HEK293T (cell line): ENCODE measurements around the gene ZNF536.
"Not testable (repeated sequence)": the region's sequence is repeated elsewhere in the genome, so short reads cannot be mapped to it uniquely, and the experiment has no call there.

Experiments
- CTCF ChIA-PET: fragments of 350-600 bp; formaldehyde crosslinking; extraction: SDS; loops from one replicate; lab custom pipeline; 2021; ENCODE audit warnings: antibody characterized with exemption, inconsistent platforms; lab: Yijun Ruan, JAX
- POLR2A ChIA-PET: fragments of 350-600 bp; formaldehyde crosslinking; extraction: SDS; loops from one replicate; lab custom pipeline; 2020; ENCODE audit warnings: antibody characterized with exemption, inconsistent platforms; lab: Yijun Ruan, JAX
- DNase-seq: peaks from one replicate; pipeline ENCODE4 v3.0.0; 2012; ENCODE audit warnings: mixed read lengths; ENCODE audit errors: extremely low spot score
- ARNT ChIP-seq: fragments of 450-650 bp; IDR thresholded peaks from 2 replicates; pipeline ENCODE4 v1.6.1; 2017; ENCODE audit warnings: mild to moderate bottlenecking
- BHLHE40 ChIP-seq: fragments of 450-650 bp; IDR thresholded peaks from 2 replicates; pipeline ENCODE4 v1.6.1; 2016; ENCODE audit warnings: mild to moderate bottlenecking, moderate library complexity, borderline replicate concordance
- CTBP1 ChIP-seq: fragments of 450-650 bp; IDR thresholded peaks from 2 replicates; pipeline ENCODE4 v1.6.1; 2016; ENCODE audit warnings: borderline replicate concordance
- ELF4 ChIP-seq: fragments of 450-650 bp; IDR thresholded peaks from 2 replicates; pipeline ENCODE4 v1.6.1; 2017; ENCODE audit warnings: antibody characterized with exemption
- FOXA1 ChIP-seq: fragments of 450-650 bp; IDR thresholded peaks from 2 replicates; pipeline ENCODE4 v1.6.1; 2016; ENCODE audit warnings: mild to moderate bottlenecking
- FOXK2 ChIP-seq: fragments of 450-650 bp; IDR thresholded peaks from 2 replicates; pipeline ENCODE4 v1.6.1; 2016; ENCODE audit warnings: mild to moderate bottlenecking
- FOXM1 ChIP-seq: fragments of 450-650 bp; IDR thresholded peaks from 2 replicates; pipeline ENCODE4 v1.6.1; 2017; ENCODE audit warnings: mild to moderate bottlenecking, borderline replicate concordance
- HDGF ChIP-seq: fragments of 450-650 bp; IDR thresholded peaks from 2 replicates; pipeline ENCODE4 v1.6.1; 2017; ENCODE audit warnings: antibody characterized with exemption, borderline replicate concordance
- L3MBTL2 ChIP-seq: fragments of 450-650 bp; conservative IDR thresholded peaks from 2 replicates; pipeline ENCODE4 v1.6.1; 2016; ENCODE audit warnings: mild to moderate bottlenecking
- LEF1 ChIP-seq: fragments of 450-650 bp; IDR thresholded peaks from 2 replicates; pipeline ENCODE4 v1.6.1; 2017; ENCODE audit warnings: mild to moderate bottlenecking, borderline replicate concordance
- NFRKB ChIP-seq: fragments of 450-650 bp; IDR thresholded peaks from 2 replicates; pipeline ENCODE4 v1.6.1; 2016; ENCODE audit warnings: mild to moderate bottlenecking, moderate library complexity
- SP1 ChIP-seq: fragments of 450-650 bp; IDR thresholded peaks from 2 replicates; pipeline ENCODE4 v1.6.1; 2017
- SUZ12 ChIP-seq: fragments of 450-650 bp; IDR thresholded peaks from 2 replicates; pipeline ENCODE4 v1.6.1; 2016; ENCODE audit warnings: mild to moderate bottlenecking
- TARDBP ChIP-seq: fragments of 450-650 bp; IDR thresholded peaks from 2 replicates; pipeline ENCODE4 v1.6.1; 2016
- ZNF384 ChIP-seq: fragments of 450-650 bp; IDR thresholded peaks from 2 replicates; pipeline ENCODE4 v1.6.1; 2016
- TF ChIP-seq, protein P1 (sequence below): fragments of 450-650 bp; IDR thresholded peaks from 2 replicates; pipeline ENCODE4 v1.6.1; 2016

ZNF536 gene

DNA sequence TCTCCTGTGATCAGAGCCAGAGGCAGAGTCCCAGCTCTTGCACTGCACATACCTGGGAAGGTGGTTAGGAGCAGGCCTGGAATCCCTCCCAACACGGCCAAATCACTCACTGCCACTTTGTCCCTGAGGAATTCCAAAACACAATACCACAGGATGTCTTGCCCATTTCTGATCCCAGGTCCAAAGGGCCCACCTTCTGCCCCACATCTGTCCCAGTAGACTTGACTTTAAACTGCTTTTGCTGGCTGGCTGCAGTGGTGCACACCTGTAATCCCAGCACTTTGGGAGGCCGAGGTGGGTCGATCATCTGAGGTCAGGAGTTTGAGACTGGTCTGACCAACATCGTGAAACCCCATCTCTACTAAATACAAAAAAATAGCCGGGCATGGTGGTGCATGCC, 18.9 kb downstream of the ZNF536 start:
- TF ChIP-seq, protein P1, sequence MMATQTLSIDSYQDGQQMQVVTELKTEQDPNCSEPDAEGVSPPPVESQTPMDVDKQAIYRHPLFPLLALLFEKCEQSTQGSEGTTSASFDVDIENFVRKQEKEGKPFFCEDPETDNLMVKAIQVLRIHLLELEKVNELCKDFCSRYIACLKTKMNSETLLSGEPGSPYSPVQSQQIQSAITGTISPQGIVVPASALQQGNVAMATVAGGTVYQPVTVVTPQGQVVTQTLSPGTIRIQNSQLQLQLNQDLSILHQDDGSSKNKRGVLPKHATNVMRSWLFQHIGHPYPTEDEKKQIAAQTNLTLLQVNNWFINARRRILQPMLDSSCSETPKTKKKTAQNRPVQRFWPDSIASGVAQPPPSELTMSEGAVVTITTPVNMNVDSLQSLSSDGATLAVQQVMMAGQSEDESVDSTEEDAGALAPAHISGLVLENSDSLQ = no peak
- TF ChIP-seq SP1 (no peak), CTBP1 (no peak), FOXM1 (no peak), SUZ12 (no peak), L3MBTL2 (no peak)

DNA sequence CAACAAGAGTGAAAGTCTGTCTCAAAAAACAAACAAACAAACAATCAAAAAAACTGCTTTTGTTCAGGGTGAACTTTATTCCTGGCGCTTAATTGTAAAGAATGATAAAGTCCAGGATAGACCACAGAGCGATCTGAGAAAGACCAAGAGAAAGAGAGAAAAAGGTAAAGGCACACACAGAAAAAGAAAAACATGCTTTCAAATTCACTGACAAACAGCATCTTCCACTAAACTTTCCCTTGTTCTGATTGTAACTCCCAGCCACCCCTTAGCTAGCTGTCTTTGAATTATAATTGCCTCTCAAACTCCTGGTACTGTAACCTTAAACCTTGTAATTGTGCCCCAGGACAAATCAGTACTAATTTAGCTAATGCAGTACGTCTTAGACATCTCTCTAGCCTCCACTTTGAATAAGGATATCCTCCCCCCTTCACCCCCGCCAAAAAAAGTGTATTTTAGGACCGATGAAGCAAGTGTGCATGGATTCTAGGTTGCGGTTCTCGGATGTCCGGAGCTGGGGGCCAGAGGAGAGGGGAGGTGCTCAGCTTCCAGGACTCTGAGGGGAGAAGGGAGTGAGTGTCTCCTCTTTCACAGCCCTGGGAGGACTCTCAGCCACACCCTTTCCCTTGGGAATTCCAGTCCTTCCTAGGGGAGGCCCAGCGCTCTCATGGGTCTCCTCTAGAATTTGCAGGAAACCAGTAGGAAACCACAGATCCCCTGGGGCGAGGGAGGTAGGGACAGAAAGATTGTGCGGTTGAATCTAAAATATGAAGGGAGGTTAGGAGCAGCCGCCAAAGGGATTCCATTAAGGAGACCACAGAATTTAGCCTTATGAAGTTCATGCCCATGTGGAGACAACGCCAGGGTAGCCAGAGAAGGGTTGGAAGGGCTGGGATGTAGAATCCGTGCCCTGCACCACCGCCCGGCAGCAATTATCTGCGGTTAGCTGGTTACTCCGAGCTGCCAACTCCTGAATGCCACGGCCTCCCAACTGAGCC, 19.7 kb downstream of the ZNF536 start:
- ChIA-PET POLR2A (no interaction called here), CTCF (interaction anchor here (1.0 kb wide), 1 partner anchor 275 kb away, joined by 3 read pairs; no protein-coding TSS in a partner anchor)
- DNase-seq = peak; percentile 31
- no peak for TF ChIP-seq SP1
- no peak for TF ChIP-seq BHLHE40
- no peak for TF ChIP-seq L3MBTL2
- no peak for TF ChIP-seq HDGF
- no peak for TF ChIP-seq FOXA1
- no peak for TF ChIP-seq FOXK2
- TF ChIP-seq LEF1 = no peak
- no peak for TF ChIP-seq SUZ12
- no peak for TF ChIP-seq ELF4
- TF ChIP-seq TARDBP = no peak
- TF ChIP-seq ARNT = no peak
- TF ChIP-seq CTBP1 = no peak

More for the DNA sequence above, 18.9 kb downstream of the ZNF536 start:
- DNase-seq = no peak
- ChIA-PET POLR2A (no interaction called here), CTCF (no interaction called here)

DNA sequence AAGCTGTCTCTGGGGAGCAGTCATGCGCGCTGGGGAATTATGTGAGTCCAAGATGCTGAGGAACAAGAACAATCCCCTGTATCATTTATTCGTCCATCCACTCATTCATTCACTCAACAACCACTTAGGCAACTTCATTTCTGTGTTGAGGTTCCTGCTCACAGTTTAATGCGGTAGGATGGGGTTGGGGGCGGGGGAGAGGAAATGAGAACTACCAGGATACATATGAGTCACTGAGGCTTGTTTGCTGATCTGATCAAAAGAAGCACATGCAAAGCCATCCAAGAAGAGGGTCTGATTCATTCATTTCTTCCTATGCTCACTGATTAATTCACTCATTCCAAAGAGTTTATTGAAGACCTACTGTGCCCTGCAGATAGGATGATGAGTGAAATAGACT, 20.9 kb downstream of the ZNF536 start:
- TF ChIP-seq L3MBTL2 (no peak), BHLHE40 (no peak)
- DNase-seq = no peak
- CTCF ChIA-PET = no interaction called here
- POLR2A ChIA-PET = no interaction called here

DNA sequence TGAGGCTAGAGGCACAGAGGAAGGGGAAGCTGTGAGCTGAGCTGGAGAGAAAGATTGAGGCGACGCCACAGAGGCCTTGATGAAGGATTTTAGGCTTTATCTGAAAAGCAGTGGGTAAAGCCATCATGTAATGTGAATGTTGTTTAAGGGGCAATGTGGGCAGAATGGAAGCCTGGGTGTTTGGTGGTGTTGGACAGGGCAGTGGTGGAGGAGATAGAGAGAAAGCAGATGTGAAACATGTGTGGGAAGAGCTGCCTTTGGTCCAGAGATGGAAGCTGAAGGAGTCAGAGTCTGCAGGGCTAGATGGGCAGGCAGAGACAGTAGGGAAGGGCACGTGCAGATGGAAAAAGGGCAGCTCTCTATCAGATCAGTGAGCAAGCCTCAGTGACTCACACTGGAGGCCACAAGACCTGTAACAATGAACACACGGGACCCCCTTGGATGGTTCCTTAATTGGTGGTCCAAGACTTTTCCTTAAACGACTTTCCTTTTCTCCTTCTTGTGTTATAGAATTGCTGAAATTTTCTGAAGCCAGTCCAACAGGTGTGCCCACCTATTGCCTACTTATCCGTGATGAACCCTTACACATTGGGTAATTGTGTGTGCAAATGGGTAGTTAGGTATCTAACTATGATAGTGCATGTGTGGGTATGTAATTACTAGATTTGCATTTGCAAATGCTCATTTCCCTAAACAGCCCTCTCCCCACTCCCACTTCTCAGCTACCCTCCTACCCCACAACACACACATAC, 21.7 kb downstream of the ZNF536 start:
- CTCF ChIA-PET = no interaction called here
- POLR2A ChIA-PET = no interaction called here
- no peak for DNase-seq
- TF ChIP-seq SUZ12 (no peak), HDGF (no peak), ZNF384 (no peak), FOXM1 (no peak), NFRKB (no peak), L3MBTL2 (no peak), ARNT (no peak)

DNA sequence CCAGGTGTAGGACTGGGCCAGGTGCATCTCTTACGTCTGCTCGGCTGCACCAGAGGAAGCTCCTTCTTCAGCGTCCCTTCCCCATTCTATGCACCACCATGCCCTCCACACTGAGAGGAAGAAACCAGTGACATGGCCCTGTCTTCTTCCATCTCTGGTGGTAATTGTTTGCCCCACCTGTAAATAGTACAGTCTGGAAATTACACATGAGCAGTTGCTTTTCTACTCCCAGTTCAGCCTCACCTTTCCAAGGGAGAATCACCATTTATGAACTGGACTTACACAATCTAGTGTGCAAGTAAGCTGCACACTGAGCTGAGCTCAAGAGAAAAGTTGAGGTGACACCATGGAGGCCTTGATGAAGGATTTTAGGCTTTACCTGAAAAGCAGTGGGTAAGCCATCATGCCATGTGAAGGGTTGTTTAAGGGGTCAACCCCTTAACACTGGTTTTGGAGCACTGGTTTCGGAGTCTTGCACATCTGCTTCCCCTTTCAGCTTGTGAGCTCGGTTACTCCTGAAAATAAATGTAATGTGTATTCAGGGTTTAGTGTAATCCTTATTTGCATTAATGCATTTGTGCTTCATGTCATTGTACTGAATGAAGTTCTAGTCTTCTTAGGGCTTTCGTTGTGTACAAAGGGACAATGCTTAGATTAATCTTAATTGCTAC, 22.4 kb downstream of the ZNF536 start:
- TF ChIP-seq CTBP1 (no peak), TARDBP (no peak), FOXM1 (no peak), ZNF384 (no peak), HDGF (no peak), LEF1 (no peak), SUZ12 (no peak), BHLHE40 (no peak), ELF4 (no peak), L3MBTL2 (no peak), FOXK2 (no peak), FOXA1 (no peak)
- ChIA-PET POLR2A (no interaction called here), CTCF (no interaction called here)
- DNase-seq = no peak

DNA sequence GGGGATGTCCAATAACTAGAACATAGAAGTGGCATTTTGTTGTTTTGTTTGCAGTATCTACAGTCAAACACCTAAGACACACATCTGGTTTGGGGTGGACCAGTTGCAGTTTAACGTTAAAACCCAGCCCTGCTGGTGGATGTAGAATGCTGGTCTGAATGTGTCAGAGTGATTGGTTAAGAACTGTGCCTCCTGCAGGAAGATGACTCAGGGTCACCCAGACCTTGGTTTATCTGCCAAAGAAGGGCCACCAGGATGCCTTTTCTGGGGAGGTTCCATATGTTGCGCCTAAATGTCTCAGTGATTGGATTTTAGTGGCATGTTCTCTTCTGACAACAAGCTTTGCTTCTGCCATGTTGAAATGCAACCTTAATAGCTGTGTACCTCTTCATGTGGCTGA, 23.1 kb downstream of the ZNF536 start:
- CTCF ChIA-PET = no interaction called here

DNA sequence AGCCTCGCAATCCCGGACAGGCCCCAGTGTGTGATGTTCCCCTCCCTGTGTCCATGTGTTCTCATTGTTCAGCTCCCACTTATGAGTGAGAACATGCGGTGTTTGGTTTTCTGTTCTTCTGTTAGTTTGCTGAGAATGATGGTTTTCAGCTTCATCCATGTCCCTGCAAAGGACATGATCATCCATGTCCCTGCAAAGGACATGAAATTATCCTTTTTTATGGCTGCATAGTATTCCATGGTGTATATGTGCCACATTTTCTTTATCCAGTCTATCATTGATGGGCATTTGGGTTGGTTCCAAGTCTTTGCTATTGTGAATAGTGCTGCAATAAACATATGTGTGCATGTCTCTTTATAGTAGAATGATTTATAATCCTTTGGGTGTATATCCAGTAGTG, 26.4 kb downstream of the ZNF536 start:
- DNase-seq, CTCF ChIA-PET, POLR2A ChIA-PET: not testable (repeated sequence)

More for the DNA sequence above, 23.1 kb downstream of the ZNF536 start:
- no peak for DNase-seq
- POLR2A ChIA-PET = no interaction called here
- no peak for TF ChIP-seq CTBP1

DNA sequence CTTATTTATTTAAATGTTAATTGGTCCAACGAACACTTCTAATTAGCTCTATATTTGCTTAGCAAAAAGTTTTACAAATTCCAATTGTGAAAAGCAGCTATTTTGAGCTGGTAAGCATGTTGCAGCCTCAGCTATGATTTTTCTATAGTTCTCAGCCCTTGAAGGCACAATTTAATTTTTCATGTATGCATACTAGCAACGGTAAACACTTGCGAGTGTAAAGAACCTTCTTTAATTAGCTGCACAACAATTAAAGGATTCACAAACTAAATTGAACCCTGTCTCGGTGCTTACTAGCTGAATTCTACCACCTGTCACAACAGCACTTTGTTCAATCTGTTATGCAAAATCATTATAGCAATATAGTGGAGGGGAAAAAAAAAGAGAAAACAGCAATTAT, 29.8 kb downstream of the ZNF536 start:
- no peak for DNase-seq
- ChIA-PET POLR2A (no interaction called here), CTCF (no interaction called here)
- no peak for TF ChIP-seq SP1
- no peak for TF ChIP-seq SUZ12
- no peak for TF ChIP-seq ELF4
- no peak for TF ChIP-seq NFRKB
- TF ChIP-seq, protein P1 = no peak
- TF ChIP-seq CTBP1 = no peak
- TF ChIP-seq LEF1 = no peak
- no peak for TF ChIP-seq FOXA1
- TF ChIP-seq ZNF384 = no peak
- no peak for TF ChIP-seq BHLHE40
- no peak for TF ChIP-seq ARNT
